ENCODE results near the gene UBXN1.
"Not testable (repeated sequence)": the region's sequence is repeated elsewhere in the genome, so short reads cannot be mapped to it uniquely, and the experiment has no call there.

Gene UBXN1

GRCh38 chr11:62708392-62708791 is 29.5 kb upstream of the UBXN1 start:
- peak in 1 of 2 experiments; percentile 36 for DNase-seq

- no peak for DNase-seq
Observed at GRCh38 chr11:62707277-62707861, 28.5 kb upstream of the UBXN1 start, which contains the start of the genes BSCL2 and GNG3. Gene BSCL2 (minus strand): TSS chr11:62707424. CDS start chr11:62707195, 229 bp downstream. Gene GNG3 (plus strand): TSS chr11:62707676. CDS start chr11:62708296, 620 bp downstream.

- DNase-seq = no peak
Observed at GRCh38 chr11:62706850-62707247, 28.0 kb upstream of the UBXN1 start.

- peak; percentile 93 to 95 for DNase-seq
Observed at GRCh38 chr11:62705880-62706849, 27.3 kb upstream of the UBXN1 start.

GRCh38 chr11:62705413-62705812 is 26.5 kb upstream of the UBXN1 start:
- no peak for DNase-seq

GRCh38 chr11:62703921-62704320 is 25.0 kb upstream of the UBXN1 start:
- not testable (repeated sequence) for DNase-seq

- no peak for DNase-seq
Observed at GRCh38 chr11:62702246-62702645, 23.4 kb upstream of the UBXN1 start.

GRCh38 chr11:62694455-62695167 is 15.7 kb upstream of the UBXN1 start:
- DNase-seq = peak; percentile 81 to 83

GRCh38 chr11:62693624-62694023 is 14.8 kb upstream of the UBXN1 start:
- not testable (repeated sequence) for DNase-seq

- DNase-seq = no peak
Observed at GRCh38 chr11:62689421-62690183, 10.7 kb upstream of the UBXN1 start, which contains the start of gene LRRN4CL. Gene LRRN4CL (minus strand): TSS chr11:62689530. CDS start chr11:62688508, 1,022 bp downstream.

GRCh38 chr11:62688491-62688890 is 9.6 kb upstream of the UBXN1 start:
- DNase-seq = no peak

GRCh38 chr11:62687508-62688396 is 8.9 kb upstream of the UBXN1 start:
- no peak for DNase-seq

- DNase-seq = no peak
Observed at GRCh38 chr11:62682518-62682917, 3.6 kb upstream of the UBXN1 start.

- DNase-seq = peak in 1 of 2 experiments; percentile 52
Observed at GRCh38 chr11:62680825-62681240, 2.0 kb upstream of the UBXN1 start.

- no peak for DNase-seq
Observed at GRCh38 chr11:62678433-62678769, 472 bp downstream of the UBXN1 start.

- DNase-seq = no peak
Observed at GRCh38 chr11:62677714-62678113, 1.2 kb downstream of the UBXN1 start.

- no peak for DNase-seq
Observed at GRCh38 chr11:62677156-62677555, 1.7 kb downstream of the UBXN1 start.

- DNase-seq = no peak
Observed at GRCh38 chr11:62676698-62677097, 2.2 kb downstream of the UBXN1 start.

GRCh38 chr11:62675415-62675814 is 3.5 kb downstream of the UBXN1 start:
- DNase-seq = not testable (repeated sequence)

- DNase-seq = no peak
Observed at GRCh38 chr11:62673196-62673525, 5.7 kb downstream of the UBXN1 start.

GRCh38 chr11:62671608-62672389 is 7.1 kb downstream of the UBXN1 start, which contains the start of the genes LBHD1 and UQCC3:
Gene LBHD1 (minus strand): TSS chr11:62672267. CDS start chr11:62670031, 2,236 bp downstream.
Gene UQCC3 (plus strand): TSS chr11:62671673. CDS start chr11:62671746, 73 bp downstream.
- DNase-seq = peak; percentile 90 to 92

All from activated T-cell treated with anti-CD3 and anti-CD28 coated beads, Interleukin-2, amount 50 U/mL, for 48 hours (primary cell).